NT2/D1 (cell line): ENCODE results near the gene CFAP97D1.

Experiments used
- SUZ12 ChIP-seq: IDR thresholded peaks from 2 replicates; pipeline ENCODE4 v1.6.1; 2011; ENCODE audit not compliant: insufficient read length, insufficient read depth; ENCODE audit errors: extremely low read depth
- YY1 ChIP-seq: IDR thresholded peaks from 2 replicates; pipeline ENCODE4 v1.6.1; 2011; ENCODE audit not compliant: insufficient read length, insufficient read depth

GRCh38 chr17:43810823-43811222, 30.6 kb downstream of the CFAP97D1 start:
- TF ChIP-seq YY1 (no peak), SUZ12 (no peak)
